Mesothelial cell of epicardium (in vitro differentiated cells): ENCODE data around the gene SBK3. TPM values are rescaled to one million over a fixed set of nuclear protein-coding genes. Genes with fewer than 3 reads are reported as not detected.
A peak's percentile ranks its signal among the peaks of the same experiment; 100 is the strongest.

Source experiments
- DNase-seq, 2 experiments: peaks; one replicate each; pipeline ENCODE4 v3.0.0; 2021; ENCODE audit warnings: low spot score in 2 of 2; ENCODE audit not compliant: unreplicated experiment in 2 of 2
- H3K27ac Mint-ChIP-seq: 2 replicates; pipeline ENCODE4 v1.8.0; 2021; ENCODE audit warnings: mixed read lengths
- H3K27me3 Mint-ChIP-seq: 2 replicates; pipeline ENCODE4 v1.8.0; 2021; ENCODE audit warnings: low read depth, mixed read lengths
- H3K36me3 Mint-ChIP-seq: 2 replicates; pipeline ENCODE4 v1.8.0; 2021; ENCODE audit warnings: mixed read lengths
- H3K4me1 Mint-ChIP-seq: 2 replicates; pipeline ENCODE4 v1.8.0; 2021; ENCODE audit warnings: mixed read lengths
- H3K4me3 Mint-ChIP-seq: 2 replicates; pipeline ENCODE4 v1.8.0; 2021; ENCODE audit warnings: mild to moderate bottlenecking, moderate library complexity, mixed read lengths
- H3K9me3 Mint-ChIP-seq: 2 replicates; pipeline ENCODE4 v1.8.0; 2021; ENCODE audit warnings: mixed read lengths
- total RNA-seq: library from RNA; stranded (reverse); gene quantifications from 3 replicates; pipeline ENCODE4 v1.2.1, GENCODE V29; 2021
- TF ChIP-seq, protein P1 (sequence below): fragments of 200-600 bp; sonication (generic); IDR thresholded peaks from one replicate; pipeline ENCODE4 v1.5.0; 2021; ENCODE audit warnings: antibody characterized with exemption; ENCODE audit not compliant: unreplicated experiment

SBK3 gene
- total RNA-seq, 1 donor from 2014 or later = not detected

GRCh38 chr19:55563261-55563690 lies 17.9 kb upstream of the SBK3 start:
- Mint-ChIP-seq H3K4me3 (no peak overlapping the region), H3K27me3 (peaks cover 8% of the 10 kb centered on the region), H3K4me1 (peaks cover 7% of the 10 kb centered on the region), H3K36me3 (no peaks in the 10 kb centered on the region), H3K9me3 (peaks cover 3% of the 10 kb centered on the region), H3K27ac (peak overlapping the region; percentile 88)
- DNase-seq = no peak
- TF ChIP-seq, protein P1, sequence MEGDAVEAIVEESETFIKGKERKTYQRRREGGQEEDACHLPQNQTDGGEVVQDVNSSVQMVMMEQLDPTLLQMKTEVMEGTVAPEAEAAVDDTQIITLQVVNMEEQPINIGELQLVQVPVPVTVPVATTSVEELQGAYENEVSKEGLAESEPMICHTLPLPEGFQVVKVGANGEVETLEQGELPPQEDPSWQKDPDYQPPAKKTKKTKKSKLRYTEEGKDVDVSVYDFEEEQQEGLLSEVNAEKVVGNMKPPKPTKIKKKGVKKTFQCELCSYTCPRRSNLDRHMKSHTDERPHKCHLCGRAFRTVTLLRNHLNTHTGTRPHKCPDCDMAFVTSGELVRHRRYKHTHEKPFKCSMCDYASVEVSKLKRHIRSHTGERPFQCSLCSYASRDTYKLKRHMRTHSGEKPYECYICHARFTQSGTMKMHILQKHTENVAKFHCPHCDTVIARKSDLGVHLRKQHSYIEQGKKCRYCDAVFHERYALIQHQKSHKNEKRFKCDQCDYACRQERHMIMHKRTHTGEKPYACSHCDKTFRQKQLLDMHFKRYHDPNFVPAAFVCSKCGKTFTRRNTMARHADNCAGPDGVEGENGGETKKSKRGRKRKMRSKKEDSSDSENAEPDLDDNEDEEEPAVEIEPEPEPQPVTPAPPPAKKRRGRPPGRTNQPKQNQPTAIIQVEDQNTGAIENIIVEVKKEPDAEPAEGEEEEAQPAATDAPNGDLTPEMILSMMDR = no peak

DNA sequence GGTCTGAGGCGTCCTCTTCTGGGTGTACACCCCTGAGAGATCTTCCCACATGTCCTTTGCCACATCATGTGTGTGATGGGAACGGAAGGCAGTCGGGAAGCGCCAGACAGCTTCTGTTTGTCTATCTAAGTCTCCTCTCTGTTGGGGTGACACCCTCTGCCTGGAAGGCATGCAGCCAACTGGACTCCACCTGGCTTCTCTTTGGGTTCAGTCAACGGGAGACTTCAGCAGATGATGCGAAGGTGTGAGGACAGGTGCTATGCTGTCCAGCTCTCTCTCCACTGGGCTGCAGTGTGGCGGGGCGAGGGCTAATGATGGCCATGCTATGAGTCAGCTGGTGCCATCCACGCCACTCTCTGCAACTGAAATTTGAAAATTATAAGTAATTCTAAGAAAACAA lies 14.3 kb upstream of the SBK3 start:
- no peak for DNase-seq
- Mint-ChIP-seq H3K4me1 (peaks cover 7% of the 10 kb centered on the region), H3K36me3 (no peaks in the 10 kb centered on the region), H3K27me3 (peaks cover 2% of the 10 kb centered on the region), H3K27ac (no peak overlapping the region), H3K4me3 (no peak overlapping the region), H3K9me3 (peaks cover 3% of the 10 kb centered on the region)
- TF ChIP-seq, protein P1 = no peak

DNA sequence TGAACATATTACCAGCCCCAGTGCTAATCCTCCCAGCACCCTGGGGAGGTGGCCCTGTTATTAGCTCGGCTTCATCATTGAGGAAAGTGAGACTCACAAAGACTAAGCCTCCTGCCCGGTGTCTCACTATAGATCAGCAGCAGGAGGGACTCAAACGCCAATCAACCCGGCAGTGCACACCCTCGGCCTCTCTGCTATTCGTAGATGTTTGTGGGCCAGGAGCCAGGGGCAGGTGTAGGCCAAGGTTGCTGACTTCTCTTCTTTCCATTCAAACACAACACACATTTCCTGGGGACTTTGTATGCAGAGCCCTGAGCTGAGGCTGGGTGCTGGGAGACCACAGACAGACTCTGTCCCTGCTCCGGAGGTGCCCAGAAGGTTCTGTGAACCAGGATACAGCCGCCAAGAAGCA lies 9.4 kb upstream of the SBK3 start:
- no peaks in the 10 kb centered on the region for H3K36me3 Mint-ChIP-seq
- peaks cover 7% of the 10 kb centered on the region for H3K27me3 Mint-ChIP-seq
- no peak overlapping the region for H3K27ac Mint-ChIP-seq
- no peaks in the 10 kb centered on the region for H3K9me3 Mint-ChIP-seq
- H3K4me3 Mint-ChIP-seq = no peak overlapping the region
- H3K4me1 Mint-ChIP-seq = peaks cover 25% of the 10 kb centered on the region
- TF ChIP-seq, protein P1 = no peak
- no peak for DNase-seq

GRCh38 chr19:55554302-55554701 lies 9.0 kb upstream of the SBK3 start:
- TF ChIP-seq, protein P1 = no peak
- no peak for DNase-seq
- H3K27ac Mint-ChIP-seq = no peak overlapping the region
- H3K4me3 Mint-ChIP-seq = no peak overlapping the region
- peaks cover 29% of the 10 kb centered on the region for H3K4me1 Mint-ChIP-seq
- peaks cover 10% of the 10 kb centered on the region for H3K27me3 Mint-ChIP-seq
- no peaks in the 10 kb centered on the region for H3K36me3 Mint-ChIP-seq
- H3K9me3 Mint-ChIP-seq = no peaks in the 10 kb centered on the region

DNA sequence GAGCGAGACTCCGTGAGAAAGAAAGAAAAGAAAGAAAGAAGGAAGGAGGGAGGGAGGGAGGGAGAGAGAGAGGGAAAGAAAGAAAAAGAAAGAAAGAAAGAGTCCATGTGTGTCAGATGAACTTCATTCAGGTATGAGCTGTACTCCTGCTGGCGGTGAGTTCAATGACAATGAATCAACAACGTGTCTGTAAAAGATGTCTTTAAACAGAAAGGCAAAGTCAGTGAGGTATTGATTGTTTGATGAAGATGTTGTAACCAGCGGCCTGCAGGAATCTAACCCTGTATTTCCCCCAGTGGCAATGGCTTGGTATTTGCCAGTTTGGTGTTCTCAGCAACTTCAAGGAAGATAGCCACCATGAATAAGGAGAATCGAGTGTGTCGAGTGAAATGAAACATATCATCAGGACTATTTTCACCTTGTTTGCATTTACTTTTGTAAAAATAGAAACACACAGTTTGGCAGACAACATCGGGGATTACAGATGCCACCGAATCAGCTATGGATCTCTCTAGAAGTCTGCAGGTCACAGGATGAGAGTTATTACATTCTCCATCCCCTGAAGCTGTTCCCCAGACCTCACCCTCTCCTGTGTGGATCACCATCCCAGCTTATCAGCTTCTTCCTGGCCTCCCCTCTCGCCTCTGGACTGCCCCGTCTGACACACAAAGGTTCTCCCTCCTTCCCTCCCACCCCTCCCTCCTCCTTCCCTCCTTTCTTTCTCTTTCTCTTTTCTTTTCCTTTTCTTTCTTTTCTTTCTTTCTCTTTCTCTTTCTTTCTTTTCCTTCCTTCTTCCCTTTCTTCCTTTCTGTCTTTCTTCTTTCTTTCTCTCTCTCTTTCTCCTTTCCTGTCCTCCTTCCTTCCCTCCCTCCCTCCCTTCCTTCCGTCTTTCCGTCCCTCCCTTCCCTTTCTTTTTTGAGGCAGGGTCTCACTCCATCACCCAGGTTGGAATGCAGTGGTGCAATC lies 8.2 kb upstream of the SBK3 start:
- DNase-seq = no peak

More for the DNA sequence above, 8.2 kb upstream of the SBK3 start:
- H3K4me1 Mint-ChIP-seq = peaks cover 29% of the 10 kb centered on the region
- H3K27me3 Mint-ChIP-seq = peaks cover 10% of the 10 kb centered on the region
- H3K36me3 Mint-ChIP-seq = no peaks in the 10 kb centered on the region
- H3K4me3 Mint-ChIP-seq = no peak overlapping the region
- TF ChIP-seq, protein P1 = no peak
- H3K9me3 Mint-ChIP-seq = no peaks in the 10 kb centered on the region
- H3K27ac Mint-ChIP-seq = peak overlapping the region; percentile 88
